Stimulated activated CD8-positive, alpha-beta memory T cell treated with anti-CD3 and anti-CD28 coated beads, Interleukin-7, amount 100 ng/mL, for 4 hours (primary cell): ENCODE data around the gene CARS1.

Experiments used
- DNase-seq, 2 donors: peaks; one replicate each; pipeline ENCODE4 v3.0.0-alpha.2; 2020; ENCODE audit warnings: low read depth in 2 of 2

CARS1 gene

GRCh38 chr11:3057069-3057963 is at the start of gene CARS1:
Gene CARS1, minus strand, starts transcription at chr11:3057423. Its CDS starts 56 bp downstream, at chr11:3057367.
- peak; percentile 86 to 94 for DNase-seq

DNA sequence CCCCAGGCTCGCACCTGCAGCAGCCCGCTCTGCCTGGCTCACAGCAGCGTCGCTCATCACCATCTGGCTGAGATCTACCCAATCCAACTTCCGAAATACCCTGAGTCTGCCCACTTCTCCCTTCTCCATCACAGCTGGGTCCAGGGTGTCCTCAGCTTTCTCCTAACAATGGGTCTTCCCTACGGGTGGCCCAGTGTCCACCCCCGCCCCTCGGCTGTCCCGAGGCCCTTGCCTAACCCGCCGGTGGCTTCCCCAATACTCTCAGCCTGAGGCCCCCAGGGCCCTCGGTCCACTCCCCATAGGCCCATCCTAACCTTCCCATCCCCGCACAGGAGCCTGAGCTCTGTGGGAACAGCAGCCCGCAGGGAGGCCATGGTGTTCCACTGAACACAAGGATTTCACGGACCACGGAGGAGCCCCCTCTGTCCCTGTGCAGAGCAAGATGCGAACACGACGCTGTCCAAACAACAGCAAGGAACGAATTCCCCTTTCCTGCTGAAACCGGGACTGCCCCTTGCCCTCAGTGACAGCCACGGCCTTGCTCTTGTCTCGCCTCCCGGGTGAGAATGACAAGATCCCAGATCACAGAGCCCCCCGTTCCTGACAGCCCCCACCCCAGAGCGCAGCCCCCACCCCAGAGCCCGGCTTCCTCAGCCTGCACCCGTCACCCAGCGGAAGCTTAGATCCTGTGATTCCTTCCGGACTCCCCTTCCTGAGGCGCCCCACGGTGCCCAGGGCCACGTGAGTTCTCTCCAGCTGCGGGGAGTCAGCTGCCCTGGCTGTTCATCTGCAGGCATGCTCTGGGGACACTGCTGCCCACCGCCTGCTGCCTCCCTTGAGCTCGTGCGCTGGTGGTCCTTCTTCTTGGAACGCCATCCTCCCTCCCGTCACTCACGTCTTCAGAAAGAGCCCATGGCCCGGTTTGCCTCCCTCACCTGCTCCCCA is 48.8 kb upstream of the CARS1 start:
- no peak for DNase-seq

GRCh38 chr11:3104961-3105790 is 48.0 kb upstream of the CARS1 start:
- no peak for DNase-seq

DNA sequence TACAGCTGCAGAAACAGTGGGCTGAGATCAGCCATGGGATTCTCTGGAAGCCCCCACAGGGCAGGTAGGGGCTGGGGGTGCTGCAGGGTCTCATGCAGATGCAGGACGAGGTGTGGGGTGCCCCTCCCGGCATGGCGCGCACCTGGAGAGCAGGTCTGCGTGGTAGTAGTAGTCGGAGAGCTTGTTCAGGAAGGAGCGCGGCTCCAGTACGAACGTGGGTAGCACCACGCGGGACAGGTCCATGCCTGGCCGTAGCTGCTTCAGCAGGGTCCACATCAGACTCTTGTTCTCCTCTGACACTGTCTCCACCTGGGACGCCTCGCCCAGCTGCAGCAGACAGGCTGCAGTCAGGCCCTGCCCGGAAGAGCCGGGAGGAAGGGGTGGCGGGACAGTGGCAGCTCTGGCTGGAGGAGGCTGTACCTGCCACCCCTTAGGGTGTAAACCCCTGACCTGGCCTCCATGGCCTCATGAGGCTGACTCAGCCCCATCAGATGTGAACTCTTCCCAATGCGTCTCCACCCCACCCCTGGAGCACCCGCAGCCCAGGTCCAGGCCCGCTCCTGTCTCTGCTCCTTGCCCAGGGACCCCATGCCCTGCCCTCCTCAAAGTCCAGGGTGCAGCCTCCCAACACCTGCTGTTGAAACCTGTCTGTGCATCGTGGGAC is 47.0 kb upstream of the CARS1 start:
- DNase-seq, result no peak

GRCh38 chr11:3103076-3103475 is 45.9 kb upstream of the CARS1 start:
- no peak for DNase-seq

DNA sequence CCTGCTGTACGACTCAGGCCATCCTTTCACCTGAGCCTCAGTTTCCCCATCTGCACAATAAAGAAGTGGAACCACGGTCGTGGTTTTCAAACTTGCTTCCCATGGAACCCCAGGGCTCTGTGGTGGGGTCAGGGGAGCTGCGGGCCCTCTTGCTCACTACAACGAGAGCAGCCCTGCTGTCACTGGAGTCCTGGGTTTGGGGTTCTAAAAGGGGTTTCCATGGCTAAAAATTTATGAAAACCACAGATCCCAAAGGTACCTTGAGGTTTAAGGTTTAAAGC is 45.4 kb upstream of the CARS1 start:
- DNase-seq, result no peak

GRCh38 chr11:3101921-3102640 is 44.9 kb upstream of the CARS1 start:
- no peak for DNase-seq

GRCh38 chr11:3099178-3099577 is 42.0 kb upstream of the CARS1 start:
- DNase-seq, result no peak

- DNase-seq, result no peak
Measured at GRCh38 chr11:3096909-3097530, 39.8 kb upstream of the CARS1 start.

DNA sequence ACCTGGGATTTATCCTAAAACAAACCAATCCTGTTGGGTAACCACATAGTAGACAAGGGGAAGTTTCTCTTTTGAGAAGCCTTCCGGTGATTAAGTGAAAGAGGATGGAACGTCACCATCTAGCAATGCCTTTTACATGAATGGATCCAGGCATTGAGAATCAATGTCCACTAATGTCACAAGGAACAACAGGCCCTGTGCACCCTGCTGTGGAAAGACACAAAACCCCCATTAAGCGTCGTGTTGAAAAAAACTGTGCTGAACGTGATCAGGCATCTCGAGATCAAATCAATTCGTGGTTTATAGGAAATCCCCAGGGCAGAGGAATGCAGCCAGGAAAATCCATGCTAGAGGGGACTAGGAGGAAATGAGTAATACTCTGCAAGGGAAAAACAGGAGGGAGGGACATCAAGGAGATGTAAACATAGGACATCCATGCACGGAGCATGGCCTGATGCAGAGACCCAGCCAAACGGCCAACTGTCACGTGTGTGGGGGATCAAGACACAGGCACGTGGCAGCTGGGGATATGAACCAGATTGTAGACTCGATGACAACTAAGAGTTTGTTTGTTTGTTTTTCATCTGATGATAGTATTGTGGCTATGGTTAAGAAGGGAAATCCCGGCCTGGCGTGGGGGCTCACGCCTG is 38.6 kb upstream of the CARS1 start:
- no peak for DNase-seq

- no peak for DNase-seq
Measured at GRCh38 chr11:3094223-3094824, 37.1 kb upstream of the CARS1 start.

- DNase-seq, result no peak
Measured at GRCh38 chr11:3093281-3094191, 36.3 kb upstream of the CARS1 start.

DNA sequence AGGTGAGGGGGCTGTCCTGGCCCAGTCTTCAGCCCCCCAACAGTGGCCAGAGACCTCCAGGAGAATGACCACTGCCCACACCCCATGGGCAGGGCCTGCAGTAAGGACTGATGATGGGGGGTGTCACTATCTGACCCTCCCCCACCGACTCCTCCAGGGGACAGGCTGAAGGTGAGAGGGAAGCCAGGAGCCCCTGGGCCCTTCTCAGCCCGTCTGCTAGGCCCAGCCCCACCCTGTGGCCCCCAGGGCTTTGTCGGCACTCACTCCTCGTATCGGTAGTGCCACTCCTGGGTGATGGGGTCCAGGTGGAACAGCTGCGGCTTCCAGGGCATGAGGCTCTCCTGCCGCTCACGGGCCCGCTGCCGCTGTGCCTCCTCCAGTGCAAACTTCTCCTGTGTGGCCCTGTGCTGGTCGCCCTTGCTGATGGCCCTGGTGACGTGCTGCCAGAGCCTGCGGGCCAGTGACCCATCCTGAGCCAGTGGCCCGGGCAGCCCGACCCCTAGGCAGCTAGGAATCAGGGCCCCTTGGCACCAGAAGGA is 35.4 kb upstream of the CARS1 start:
- DNase-seq, result no peak

DNA sequence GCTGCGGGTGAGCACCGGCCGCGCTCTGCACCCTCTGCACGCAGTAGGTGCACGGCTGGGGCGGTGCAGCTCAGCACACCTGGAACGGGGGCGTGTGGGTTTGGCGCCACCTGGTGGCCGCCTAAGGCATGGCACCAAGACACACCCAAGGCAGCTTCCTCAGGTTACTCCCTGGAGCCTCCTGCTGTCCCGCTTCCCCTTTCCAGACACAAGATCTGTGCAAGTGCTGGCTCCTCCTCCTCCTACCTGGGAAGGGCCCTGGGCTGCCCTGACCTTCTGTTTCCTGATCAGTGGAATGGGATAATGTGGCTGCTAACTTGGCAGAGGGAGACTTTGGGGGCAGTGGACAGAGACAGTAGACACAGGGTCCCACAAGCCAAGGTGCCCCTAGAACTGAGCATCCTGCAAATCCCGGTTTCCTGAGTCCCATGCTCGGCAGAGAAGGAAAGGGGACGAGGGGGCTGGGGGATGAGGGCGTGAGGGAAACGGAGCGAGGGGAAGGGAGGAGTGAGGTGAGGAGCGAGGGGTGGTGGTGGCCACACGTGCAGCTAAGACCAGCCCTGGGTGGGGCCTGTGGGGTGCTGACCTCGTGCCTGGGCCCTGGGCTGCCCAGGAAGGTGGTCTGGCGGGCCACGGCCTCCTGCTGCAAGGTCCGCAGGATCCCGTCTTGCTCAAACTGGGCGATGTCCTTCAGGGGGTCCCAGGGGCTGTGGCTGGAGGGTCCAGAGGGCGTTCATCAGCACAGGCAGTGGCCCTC is 34.8 kb upstream of the CARS1 start:
- DNase-seq, result peak; percentile 27 to 40

DNA sequence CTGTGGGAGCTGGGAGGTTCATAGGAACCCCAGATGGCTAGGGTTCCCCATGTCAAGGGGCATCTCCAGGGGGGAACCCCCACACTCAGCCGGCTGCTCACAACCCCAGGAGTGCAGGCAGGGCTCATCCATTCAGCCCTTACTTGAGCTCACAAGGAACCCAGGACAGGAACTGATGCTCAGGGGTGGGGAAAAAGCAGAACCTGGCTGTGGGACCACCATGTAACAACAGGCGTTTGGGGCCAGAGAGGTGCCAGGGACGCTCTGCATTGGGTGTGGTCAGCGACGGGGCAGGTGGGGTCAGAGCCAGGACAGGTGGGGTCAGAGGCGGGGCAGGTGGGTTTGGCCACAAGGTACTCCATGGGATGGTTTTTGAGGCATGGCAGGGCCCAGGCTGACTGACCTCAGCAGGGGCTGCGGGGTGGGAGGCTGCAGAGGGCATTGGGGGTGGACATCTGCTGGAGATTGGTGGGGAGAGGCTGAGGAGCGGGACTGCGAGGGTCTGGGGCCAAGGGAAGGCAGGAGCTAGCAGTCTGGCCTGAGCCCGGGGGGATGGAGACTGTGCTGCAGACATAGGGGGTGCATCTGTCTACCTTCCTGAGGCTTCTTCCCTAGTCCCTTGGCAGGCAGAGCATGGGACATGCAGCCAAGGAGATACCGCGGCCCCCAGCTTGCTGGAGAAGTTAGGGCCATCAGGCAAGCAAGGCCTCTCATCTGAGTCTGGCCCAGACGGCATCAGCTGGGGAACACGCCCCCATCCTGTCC is 34.0 kb upstream of the CARS1 start:
- DNase-seq, result no peak

DNA sequence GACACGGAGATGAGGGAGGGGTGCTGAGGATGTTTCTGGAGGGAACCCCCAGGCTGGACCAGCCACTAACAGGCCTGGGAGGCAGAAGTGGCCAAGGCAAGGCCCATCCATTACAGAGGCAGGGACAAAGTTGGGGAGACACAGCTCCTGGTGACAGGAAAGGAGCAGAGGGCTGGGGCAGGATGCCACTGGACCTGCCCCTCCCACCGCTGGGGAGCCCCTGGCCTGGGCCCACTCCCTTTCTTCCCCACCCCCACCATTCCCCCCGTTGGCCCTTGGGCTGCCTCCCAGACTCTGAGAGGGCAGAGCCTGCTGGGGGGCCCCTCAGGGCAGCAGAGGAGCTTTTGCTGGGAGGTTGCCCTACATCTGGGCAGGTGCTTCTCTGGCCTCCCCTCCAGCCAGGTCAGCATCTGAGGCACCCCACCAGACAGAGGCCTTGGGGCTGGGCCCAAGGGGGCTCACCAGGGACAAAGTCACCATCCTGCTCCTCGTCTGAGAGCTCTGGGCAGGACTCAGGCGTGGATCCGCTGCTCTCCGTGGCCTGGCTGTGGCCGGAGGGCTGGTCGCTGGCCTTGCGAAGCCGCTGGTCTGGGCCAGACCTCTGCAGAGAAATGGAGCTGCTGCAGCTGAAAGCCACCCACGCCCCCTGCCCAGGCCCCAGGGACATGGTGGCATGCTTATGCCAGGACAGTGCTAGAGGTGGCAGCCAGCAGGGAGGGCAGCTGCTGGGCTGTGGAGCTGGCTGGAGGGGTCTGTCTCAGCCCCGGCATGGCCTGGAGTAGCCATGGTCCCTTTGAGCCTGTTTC is 33.1 kb upstream of the CARS1 start:
- no peak for DNase-seq
